ENCODE results near the gene TTC1. TPM values are rescaled to one million over a fixed set of nuclear protein-coding genes. Genes with fewer than 3 reads are reported as not detected.

TTC1 gene
- total RNA-seq, 2 experiments from 2014 or later, result 60.6 to 63.1 TPM

GRCh38 chr5:160044391-160044804 lies 35.5 kb downstream of the TTC1 start:
- ATAC-seq (peak; percentile 42), DNase-seq (no peak)
- POLR2A ChIA-PET, result no interaction called here
- Mint-ChIP-seq H3K4me3 (no peak overlapping the region), H3K4me1 (peaks cover 7% of the 10 kb centered on the region), H3K36me3 (ENCODE audit: low read depth) (peaks cover 35% of the 10 kb centered on the region), H3K27ac (no peak overlapping the region), H3K27me3 (no peaks in the 10 kb centered on the region), H3K9me3 (ENCODE audit: low read depth) (no peaks in the 10 kb centered on the region)
- intact Hi-C loops (cut with DNase I, micrococcal nuclease), result no loop called here
- CTCF ChIA-PET, result no interaction called here

GRCh38 chr5:160044967-160045366 lies 36.0 kb downstream of the TTC1 start:
- Mint-ChIP-seq H3K27me3 (no peaks in the 10 kb centered on the region), H3K27ac (no peak overlapping the region), H3K9me3 (ENCODE audit: low read depth) (no peaks in the 10 kb centered on the region), H3K36me3 (ENCODE audit: low read depth) (peaks cover 40% of the 10 kb centered on the region), H3K4me3 (no peak overlapping the region), H3K4me1 (peaks cover 7% of the 10 kb centered on the region)
- ChIA-PET POLR2A (no interaction called here), CTCF (interaction anchor here (1.3 to 1.6 kb wide), 2 partner anchors 21 to 23 kb away, joined by 5 read pairs; no protein-coding TSS in a partner anchor)
- no peak for ATAC-seq
- intact Hi-C loops (cut with DNase I, micrococcal nuclease), result no loop called here
- DNase-seq, result no peak

- no peak for DNase-seq
- no peaks in the 10 kb centered on the region for H3K9me3 Mint-ChIP-seq (ENCODE audit: low read depth)
- intact Hi-C loops (cut with DNase I, micrococcal nuclease), result no loop called here
- ATAC-seq, result no peak
- H3K27me3 Mint-ChIP-seq, result no peaks in the 10 kb centered on the region
- H3K27ac Mint-ChIP-seq, result no peak overlapping the region
- ChIA-PET CTCF (interaction anchor here (0.8 to 1.2 kb wide), 2 partner anchors 21 to 25 kb away, joined by 3 read pairs; no protein-coding TSS in a partner anchor), POLR2A (no interaction called here)
- H3K4me1 Mint-ChIP-seq, result peaks cover 7% of the 10 kb centered on the region
- peaks cover 54% of the 10 kb centered on the region for H3K36me3 Mint-ChIP-seq (ENCODE audit: low read depth)
- H3K4me3 Mint-ChIP-seq, result no peak overlapping the region
Measured at GRCh38 chr5:160047423-160047822, 38.5 kb downstream of the TTC1 start.

- Mint-ChIP-seq H3K27me3 (no peaks in the 10 kb centered on the region), H3K9me3 (ENCODE audit: low read depth) (no peaks in the 10 kb centered on the region), H3K4me1 (peaks cover 7% of the 10 kb centered on the region), H3K36me3 (ENCODE audit: low read depth) (peaks cover 49% of the 10 kb centered on the region), H3K27ac (no peak overlapping the region), H3K4me3 (no peak overlapping the region)
- POLR2A ChIA-PET, result no interaction called here
- intact Hi-C loops (cut with DNase I, micrococcal nuclease), result no loop called here
- CTCF ChIA-PET, result interaction anchor here (0.6 kb wide), 1 partner anchor 12 kb away, joined by 3 read pairs; no protein-coding TSS in a partner anchor
- DNase-seq (no peak), ATAC-seq (no peak)
Measured at GRCh38 chr5:160048131-160048530, 39.2 kb downstream of the TTC1 start.

- peaks cover 45% of the 10 kb centered on the region for H3K36me3 Mint-ChIP-seq (ENCODE audit: low read depth)
- H3K4me3 Mint-ChIP-seq, result no peak overlapping the region
- DNase-seq (no peak), ATAC-seq (no peak)
- H3K4me1 Mint-ChIP-seq, result peaks cover 5% of the 10 kb centered on the region
- no peaks in the 10 kb centered on the region for H3K27me3 Mint-ChIP-seq
- H3K27ac Mint-ChIP-seq, result no peak overlapping the region
- CTCF ChIA-PET, result interaction anchor here (0.7 to 0.8 kb wide), 2 partner anchors 11 to 28 kb away, joined by 3 read pairs; no protein-coding TSS in a partner anchor
- intact Hi-C loops (cut with DNase I, micrococcal nuclease), result no loop called here
- no peaks in the 10 kb centered on the region for H3K9me3 Mint-ChIP-seq (ENCODE audit: low read depth)
- POLR2A ChIA-PET, result no interaction called here
Measured at GRCh38 chr5:160049099-160049498, 40.2 kb downstream of the TTC1 start.

GRCh38 chr5:160054047-160054446 lies 45.1 kb downstream of the TTC1 start:
- H3K9me3 Mint-ChIP-seq (ENCODE audit: low read depth), result no peaks in the 10 kb centered on the region
- intact Hi-C loops (cut with DNase I, micrococcal nuclease), result no loop called here
- H3K4me1 Mint-ChIP-seq, result no peaks in the 10 kb centered on the region
- H3K27ac Mint-ChIP-seq, result no peak overlapping the region
- H3K27me3 Mint-ChIP-seq, result no peaks in the 10 kb centered on the region
- ChIA-PET CTCF (interaction anchor here (0.6 to 2.3 kb wide), 4 partner anchors 13 to 1889 kb away, joined by 3 to 8 read pairs (median 3); no protein-coding TSS in a partner anchor), POLR2A (no interaction called here)
- H3K4me3 Mint-ChIP-seq, result no peak overlapping the region
- ATAC-seq (no peak), DNase-seq (no peak)
- peaks cover 52% of the 10 kb centered on the region for H3K36me3 Mint-ChIP-seq (ENCODE audit: low read depth)

- DNase-seq (no peak), ATAC-seq (no peak)
- peaks cover 51% of the 10 kb centered on the region for H3K36me3 Mint-ChIP-seq (ENCODE audit: low read depth)
- H3K4me3 Mint-ChIP-seq, result no peak overlapping the region
- CTCF ChIA-PET, result interaction anchor here (0.6 to 2.3 kb wide), 3 partner anchors 12 to 33 kb away, joined by 3 to 8 read pairs (median 3); no protein-coding TSS in a partner anchor
- no peaks in the 10 kb centered on the region for H3K4me1 Mint-ChIP-seq
- H3K27ac Mint-ChIP-seq, result no peak overlapping the region
- H3K9me3 Mint-ChIP-seq (ENCODE audit: low read depth), result no peaks in the 10 kb centered on the region
- POLR2A ChIA-PET, result no interaction called here
- intact Hi-C loops (cut with DNase I, micrococcal nuclease), result no loop called here
- H3K27me3 Mint-ChIP-seq, result no peaks in the 10 kb centered on the region
Measured at GRCh38 chr5:160054831-160055230, 45.9 kb downstream of the TTC1 start.

- intact Hi-C loops (cut with DNase I, micrococcal nuclease), result no loop called here
- DNase-seq, result no peak
- ChIA-PET POLR2A (no interaction called here), CTCF (no interaction called here)
- Mint-ChIP-seq H3K4me1 (no peaks in the 10 kb centered on the region), H3K27me3 (no peaks in the 10 kb centered on the region), H3K9me3 (ENCODE audit: low read depth) (no peaks in the 10 kb centered on the region), H3K36me3 (ENCODE audit: low read depth) (peaks cover 38% of the 10 kb centered on the region), H3K27ac (no peak overlapping the region), H3K4me3 (no peak overlapping the region)
- no peak for ATAC-seq
Measured at GRCh38 chr5:160057256-160057655, 48.3 kb downstream of the TTC1 start.

- H3K36me3 Mint-ChIP-seq (ENCODE audit: low read depth), result peaks cover 31% of the 10 kb centered on the region
- no peak overlapping the region for H3K27ac Mint-ChIP-seq
- DNase-seq (no peak), ATAC-seq (no peak)
- ChIA-PET CTCF (interaction anchor here (0.6 kb wide), 1 partner anchor 11 kb away, joined by 3 read pairs; no protein-coding TSS in a partner anchor), POLR2A (no interaction called here)
- no peak overlapping the region for H3K4me3 Mint-ChIP-seq
- intact Hi-C loops (cut with DNase I, micrococcal nuclease), result no loop called here
- H3K9me3 Mint-ChIP-seq (ENCODE audit: low read depth), result no peaks in the 10 kb centered on the region
- no peaks in the 10 kb centered on the region for H3K4me1 Mint-ChIP-seq
- no peaks in the 10 kb centered on the region for H3K27me3 Mint-ChIP-seq
Measured at GRCh38 chr5:160060001-160060400, 51.1 kb downstream of the TTC1 start.

GRCh38 chr5:160061770-160062169 lies 52.8 kb downstream of the TTC1 start:
- Mint-ChIP-seq H3K4me3 (no peak overlapping the region), H3K27ac (no peak overlapping the region), H3K27me3 (no peaks in the 10 kb centered on the region), H3K9me3 (ENCODE audit: low read depth) (no peaks in the 10 kb centered on the region), H3K4me1 (no peaks in the 10 kb centered on the region), H3K36me3 (ENCODE audit: low read depth) (peaks cover 23% of the 10 kb centered on the region)
- DNase-seq (no peak), ATAC-seq (no peak)
- ChIA-PET CTCF (no interaction called here), POLR2A (no interaction called here)
- intact Hi-C loops (cut with DNase I, micrococcal nuclease), result no loop called here

- POLR2A ChIA-PET, result no interaction called here
- intact Hi-C loops (cut with DNase I, micrococcal nuclease), result no loop called here
- Mint-ChIP-seq H3K9me3 (ENCODE audit: low read depth) (no peaks in the 10 kb centered on the region), H3K4me1 (no peaks in the 10 kb centered on the region), H3K27ac (no peak overlapping the region), H3K4me3 (no peak overlapping the region), H3K36me3 (ENCODE audit: low read depth) (peaks cover 18% of the 10 kb centered on the region), H3K27me3 (no peaks in the 10 kb centered on the region)
- CTCF ChIA-PET, result interaction anchor here (0.7 to 1.4 kb wide), 4 partner anchors 40 to 43 kb away, joined by 3 to 4 read pairs (median 4); no protein-coding TSS in a partner anchor
- ATAC-seq (no peak), DNase-seq (no peak)
Measured at GRCh38 chr5:160064417-160064810, 55.5 kb downstream of the TTC1 start.

GRCh38 chr5:160064995-160065614 lies 56.2 kb downstream of the TTC1 start:
- POLR2A ChIA-PET, result no interaction called here
- no peak for ATAC-seq
- no peak overlapping the region for H3K4me3 Mint-ChIP-seq
- H3K27ac Mint-ChIP-seq, result no peak overlapping the region
- H3K4me1 Mint-ChIP-seq, result no peaks in the 10 kb centered on the region
- no peak for DNase-seq
- H3K27me3 Mint-ChIP-seq, result no peaks in the 10 kb centered on the region
- intact Hi-C loops (cut with DNase I, micrococcal nuclease), result no loop called here
- H3K36me3 Mint-ChIP-seq (ENCODE audit: low read depth), result peaks cover 18% of the 10 kb centered on the region
- CTCF ChIA-PET, result interaction anchor here (0.8 to 1.4 kb wide), 4 partner anchors 11 to 43 kb away, joined by 3 to 4 read pairs (median 4); no protein-coding TSS in a partner anchor
- H3K9me3 Mint-ChIP-seq (ENCODE audit: low read depth), result no peaks in the 10 kb centered on the region
